ENCODE data around the gene RBM44. TPM values are rescaled to one million over a fixed set of nuclear protein-coding genes. Genes with fewer than 3 reads are reported as not detected.
"Not testable (repeated sequence)": the region's sequence is repeated elsewhere in the genome, so short reads cannot be mapped to it uniquely, and the experiment has no call there.

Gene RBM44
- total RNA-seq, 1 donor from 2014 or later, result 1.2 TPM

- intact Hi-C loops (cut with DNase I), result no loop called here
- ATAC-seq (no peak), DNase-seq (ENCODE audit: low spot score) (no peak)
Measured at GRCh38 chr2:237864940-237865622, 66.5 kb downstream of the RBM44 start.

GRCh38 chr2:237865623-237866041 lies 67.1 kb downstream of the RBM44 start:
- DNase-seq (ENCODE audit: low spot score), result no peak
- no peak for ATAC-seq
- intact Hi-C loops (cut with DNase I), result no loop called here

GRCh38 chr2:237866101-237866621 lies 67.6 kb downstream of the RBM44 start:
- intact Hi-C loops (cut with DNase I), result no loop called here
- ATAC-seq, result no peak
- no peak for DNase-seq (ENCODE audit: low spot score)

GRCh38 chr2:237867465-237867864 lies 68.9 kb downstream of the RBM44 start:
- ATAC-seq, result no peak
- DNase-seq (ENCODE audit: low spot score), result no peak
- intact Hi-C loops (cut with DNase I), result no loop called here

GRCh38 chr2:237868074-237868473 lies 69.5 kb downstream of the RBM44 start:
- intact Hi-C loops (cut with DNase I); DNase-seq (ENCODE audit: low spot score); ATAC-seq: not testable (repeated sequence)

GRCh38 chr2:237868631-237869342 lies 70.2 kb downstream of the RBM44 start:
- intact Hi-C loops (cut with DNase I), result no loop called here
- DNase-seq (ENCODE audit: low spot score) (no peak), ATAC-seq (peak; percentile 65)

GRCh38 chr2:237869343-237870102 lies 70.9 kb downstream of the RBM44 start:
- no peak for ATAC-seq
- intact Hi-C loops (cut with DNase I), result no loop called here
- no peak for DNase-seq (ENCODE audit: low spot score)

GRCh38 chr2:237870126-237870525 lies 71.5 kb downstream of the RBM44 start:
- peak; percentile 14 for ATAC-seq
- DNase-seq (ENCODE audit: low spot score), result no peak
- intact Hi-C loops (cut with DNase I), result no loop called here

GRCh38 chr2:237870754-237871651 lies 72.4 kb downstream of the RBM44 start:
- ATAC-seq (no peak), DNase-seq (ENCODE audit: low spot score) (no peak)
- intact Hi-C loops (cut with DNase I), result no loop called here

GRCh38 chr2:237872178-237872887 lies 73.8 kb downstream of the RBM44 start:
- no peak for DNase-seq (ENCODE audit: low spot score)
- ATAC-seq, result no peak
- intact Hi-C loops (cut with DNase I), result no loop called here

- DNase-seq (ENCODE audit: low spot score) (no peak), ATAC-seq (no peak)
- intact Hi-C loops (cut with DNase I), result no loop called here
Measured at GRCh38 chr2:237873421-237873831, 74.8 kb downstream of the RBM44 start.

GRCh38 chr2:237873897-237874551 lies 75.4 kb downstream of the RBM44 start:
- intact Hi-C loops (cut with DNase I), result no loop called here

GRCh38 chr2:237874585-237875161 lies 76.1 kb downstream of the RBM44 start:
- intact Hi-C loops (cut with DNase I), result no loop called here
- ATAC-seq (no peak), DNase-seq (ENCODE audit: low spot score) (no peak)

More at GRCh38 chr2:237873897-237874551, 75.4 kb downstream of the RBM44 start:
- ATAC-seq (no peak), DNase-seq (ENCODE audit: low spot score) (no peak)

GRCh38 chr2:237875256-237876060 lies 76.9 kb downstream of the RBM44 start:
- intact Hi-C loops (cut with DNase I), result no loop called here
- DNase-seq (ENCODE audit: low spot score), result no peak
- no peak for ATAC-seq

GRCh38 chr2:237876061-237876526 lies 77.5 kb downstream of the RBM44 start:
- DNase-seq (ENCODE audit: low spot score) (no peak), ATAC-seq (no peak)
- intact Hi-C loops (cut with DNase I), result no loop called here

GRCh38 chr2:237876532-237876931 lies 78.0 kb downstream of the RBM44 start:
- DNase-seq (ENCODE audit: low spot score) (no peak), ATAC-seq (no peak)
- intact Hi-C loops (cut with DNase I), result no loop called here

Measured in sciatic nerve (tissue), 2 donors.